T follicular helper cell (primary cell): ENCODE results near the gene ACRV1.
"Not testable (repeated sequence)": the region's sequence is repeated elsewhere in the genome, so short reads cannot be mapped to it uniquely, and the experiment has no call there.

Experiments used
- DNase-seq: peaks from one replicate; pipeline ENCODE4 v3.0.0-alpha.2; 2020; ENCODE audit warnings: low read depth
- total RNA-seq, 2 experiments: gene quantifications; one replicate each; lab custom pipeline; 2026; lab: John Stamatoyannopoulos, UW

ACRV1 gene, protein sequence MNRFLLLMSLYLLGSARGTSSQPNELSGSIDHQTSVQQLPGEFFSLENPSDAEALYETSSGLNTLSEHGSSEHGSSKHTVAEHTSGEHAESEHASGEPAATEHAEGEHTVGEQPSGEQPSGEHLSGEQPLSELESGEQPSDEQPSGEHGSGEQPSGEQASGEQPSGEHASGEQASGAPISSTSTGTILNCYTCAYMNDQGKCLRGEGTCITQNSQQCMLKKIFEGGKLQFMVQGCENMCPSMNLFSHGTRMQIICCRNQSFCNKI
- total RNA-seq, result 0 to 0.06 reads per million in 2 experiments

DNA sequence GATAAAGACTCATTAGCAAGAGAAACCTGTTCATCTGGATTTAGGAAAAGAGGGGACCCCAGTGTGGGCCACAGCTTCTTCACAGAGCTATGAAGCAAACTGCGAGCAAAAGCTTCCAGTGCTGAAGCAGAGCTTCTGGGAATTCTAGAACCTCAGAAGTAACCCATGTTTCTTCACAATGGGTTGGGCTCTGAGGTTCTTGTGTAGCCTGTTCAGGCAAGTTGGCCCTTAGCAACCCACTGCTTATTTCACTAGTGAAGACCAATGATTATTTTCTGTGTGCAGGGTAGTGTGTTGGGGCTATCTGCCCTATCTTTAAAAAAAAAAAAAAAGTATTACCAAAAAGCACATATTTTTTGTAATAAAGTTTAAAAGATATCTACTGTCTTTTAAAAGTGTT lies at the start of gene ACRV1:
ACRV1 (minus strand) TSS at position 101 of the 400 bp plus-strand sequence; CDS start at position 34, 67 bp downstream.
- no peak for DNase-seq

DNA sequence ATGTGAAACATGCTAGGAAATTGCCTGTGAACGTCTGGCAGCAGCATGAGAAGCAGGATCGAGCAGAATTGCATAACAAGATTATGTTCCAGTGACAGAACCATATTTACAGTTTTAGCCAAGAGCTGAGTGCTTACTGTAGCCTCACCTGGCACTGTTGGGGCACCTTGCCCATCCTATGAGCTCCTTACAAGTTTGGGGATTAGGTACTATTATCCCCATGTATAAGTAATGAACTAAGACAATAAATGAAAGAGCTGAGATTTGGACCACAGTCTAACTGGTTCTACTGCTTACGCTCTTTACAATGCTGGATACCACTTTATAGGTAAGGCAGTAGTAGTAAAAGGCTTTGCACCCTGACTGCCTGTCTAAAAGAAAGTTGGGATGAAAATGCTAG lies 48.3 kb upstream of the ACRV1 start:
- DNase-seq, result no peak

DNA sequence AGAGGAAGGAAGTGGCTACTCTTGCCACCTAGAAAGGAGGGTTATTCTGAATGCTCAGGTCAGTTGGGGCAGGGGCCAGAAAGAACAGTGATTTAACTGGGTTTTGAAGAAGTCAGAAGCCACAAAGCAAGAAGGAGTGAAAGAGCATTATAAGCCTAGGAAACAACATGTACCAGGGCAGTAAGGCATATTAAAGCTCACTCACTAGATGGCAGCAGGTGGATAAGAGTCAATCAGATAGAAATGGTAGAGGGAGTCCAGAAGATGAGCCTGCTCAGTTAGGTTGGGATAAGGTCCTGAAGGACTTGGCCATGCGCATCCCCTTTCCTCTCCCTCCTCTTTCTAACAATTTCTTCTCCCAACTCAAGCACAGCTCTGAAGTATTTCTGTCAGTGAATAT lies 43.5 kb upstream of the ACRV1 start:
- no peak for DNase-seq

DNA sequence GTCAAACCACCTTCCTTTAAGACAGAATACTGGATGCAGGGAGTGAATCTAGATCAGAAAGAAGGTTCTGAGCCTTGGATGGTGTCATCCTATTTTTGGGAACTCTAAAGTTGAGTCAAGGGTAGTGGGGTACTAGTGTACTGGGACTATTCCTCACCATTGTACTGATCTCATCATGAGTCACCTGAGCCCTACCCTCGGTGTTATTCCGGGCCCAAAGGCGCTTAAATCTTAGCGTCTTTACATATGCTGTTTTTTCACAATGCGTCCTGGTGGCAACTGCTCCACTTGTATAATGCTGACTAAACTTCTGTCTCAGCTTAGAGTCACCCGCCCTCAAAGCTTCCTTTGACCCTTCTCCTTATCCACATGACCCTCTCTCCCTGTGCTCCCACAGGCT lies 40.1 kb upstream of the ACRV1 start:
- no peak for DNase-seq

DNA sequence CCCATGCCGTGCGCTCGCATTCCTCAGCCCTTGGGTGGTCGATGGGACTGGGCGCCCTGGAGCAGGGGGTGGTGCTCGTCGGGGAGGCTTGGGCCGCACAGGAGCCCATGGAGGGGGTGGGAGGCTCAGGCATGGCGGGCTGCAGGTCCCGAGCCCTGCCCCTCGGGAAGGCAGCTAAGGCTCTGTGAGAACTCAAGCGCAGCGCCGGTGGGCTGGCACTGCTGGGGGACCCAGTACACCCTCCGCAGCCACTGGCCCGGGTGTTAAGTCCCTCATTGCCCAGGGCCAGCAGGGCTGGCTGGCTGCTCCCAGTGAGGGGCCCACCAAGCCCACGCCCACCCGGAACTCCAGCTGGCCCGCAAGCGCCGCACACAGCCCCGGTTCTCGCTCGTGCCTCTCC lies 24.0 kb upstream of the ACRV1 start:
- DNase-seq, result not testable (repeated sequence)

DNA sequence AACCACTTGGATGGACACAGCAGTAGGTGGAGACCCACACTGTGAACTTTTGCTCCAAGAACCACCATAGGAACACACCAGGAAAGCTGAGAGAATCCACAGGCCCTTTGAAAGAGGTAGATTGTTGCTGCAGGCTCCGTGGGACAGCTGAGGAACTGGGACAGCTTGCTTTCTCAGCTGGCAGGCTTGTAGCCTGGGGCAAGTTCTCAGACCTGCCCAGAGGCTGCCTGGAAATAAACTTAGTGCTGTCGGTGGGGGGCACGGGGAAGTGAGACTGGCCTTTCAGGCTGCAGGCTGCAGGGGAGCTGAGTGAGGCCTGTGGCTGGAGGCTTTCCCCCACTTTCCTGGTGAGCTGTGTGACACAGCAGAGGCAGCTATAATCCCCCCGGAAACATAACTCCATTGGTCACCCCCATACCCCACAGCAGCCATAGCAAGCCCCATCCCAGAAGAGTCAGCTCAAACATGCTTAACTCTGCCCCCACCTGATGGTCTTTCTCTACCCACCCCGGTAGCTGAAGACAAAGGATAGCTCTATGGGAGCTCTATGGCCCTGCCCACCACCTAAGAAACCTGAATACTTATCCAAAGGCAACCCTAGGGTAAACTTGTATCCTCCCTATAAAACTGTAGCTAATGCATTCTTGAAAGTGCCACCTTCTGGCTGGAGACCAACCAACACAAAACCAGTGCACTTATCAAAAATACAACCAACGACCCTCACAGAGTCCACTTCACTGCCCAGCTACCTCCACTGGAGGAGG lies 21.4 kb upstream of the ACRV1 start:
- DNase-seq, result no peak

DNA sequence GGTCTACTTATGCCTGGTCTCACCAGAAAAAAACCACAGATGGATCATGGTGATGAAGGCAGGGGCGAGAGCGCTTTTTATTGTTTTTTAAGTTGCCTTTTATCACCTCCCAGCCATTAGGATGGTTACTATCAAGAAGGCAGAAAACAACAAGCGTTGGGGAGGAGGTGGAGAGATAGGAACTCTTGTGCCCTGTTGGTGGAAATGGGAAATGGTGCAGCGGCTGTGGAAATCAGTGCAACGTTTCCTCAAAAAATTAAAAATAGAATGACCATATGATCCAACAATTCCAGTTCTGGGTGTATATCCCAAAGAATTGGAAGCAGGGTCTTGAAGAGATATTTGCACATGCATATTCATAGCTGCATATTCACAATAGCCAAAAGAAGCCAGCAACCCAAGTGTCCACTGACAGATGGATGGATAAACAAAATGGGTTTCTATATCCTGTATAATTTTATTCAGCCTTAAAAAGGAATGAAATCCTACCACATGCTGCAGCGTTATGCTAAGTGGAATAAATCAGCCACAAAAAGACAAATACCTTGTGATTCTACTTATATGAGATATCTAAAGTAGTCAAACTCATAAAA lies 20.5 kb upstream of the ACRV1 start:
- DNase-seq, result no peak

DNA sequence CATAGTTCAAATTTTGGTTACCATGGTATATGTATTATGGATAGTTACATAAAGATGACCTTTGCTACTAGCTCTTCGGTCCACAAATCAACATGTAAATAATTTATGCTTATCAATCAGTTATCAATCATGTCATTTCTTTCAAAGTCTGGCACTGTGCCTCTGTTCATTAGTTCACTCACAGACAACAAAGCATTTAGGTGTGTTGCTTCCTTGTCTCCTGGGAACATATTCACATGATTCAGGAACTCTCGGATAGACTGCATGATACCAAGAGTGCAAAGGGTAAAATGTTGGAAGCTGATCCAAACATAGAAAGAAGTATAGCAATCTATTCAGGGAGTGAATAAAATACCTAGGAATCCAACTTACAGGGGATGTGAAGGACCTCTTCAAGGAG lies 14.3 kb upstream of the ACRV1 start:
- no peak for DNase-seq

DNA sequence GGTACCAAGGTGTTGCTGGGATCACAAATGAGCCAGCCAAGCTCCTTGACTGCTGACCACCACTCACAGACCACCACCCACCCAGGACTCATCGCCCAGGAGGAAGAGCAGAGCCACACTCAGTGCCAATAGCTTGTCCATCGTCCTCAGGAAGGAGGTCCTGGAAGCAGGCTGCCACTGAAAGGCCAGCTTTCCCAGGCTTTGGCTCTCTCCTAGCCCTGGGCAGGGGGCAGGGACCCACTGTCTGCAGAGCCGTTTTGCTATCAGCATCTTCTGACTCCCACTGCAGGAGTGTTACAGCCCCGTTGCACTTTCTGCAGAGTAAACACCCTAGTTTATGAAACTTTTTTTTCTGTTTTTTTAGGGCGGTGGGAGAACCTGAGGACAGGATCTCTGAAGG lies 12.2 kb upstream of the ACRV1 start:
- DNase-seq, result no peak

DNA sequence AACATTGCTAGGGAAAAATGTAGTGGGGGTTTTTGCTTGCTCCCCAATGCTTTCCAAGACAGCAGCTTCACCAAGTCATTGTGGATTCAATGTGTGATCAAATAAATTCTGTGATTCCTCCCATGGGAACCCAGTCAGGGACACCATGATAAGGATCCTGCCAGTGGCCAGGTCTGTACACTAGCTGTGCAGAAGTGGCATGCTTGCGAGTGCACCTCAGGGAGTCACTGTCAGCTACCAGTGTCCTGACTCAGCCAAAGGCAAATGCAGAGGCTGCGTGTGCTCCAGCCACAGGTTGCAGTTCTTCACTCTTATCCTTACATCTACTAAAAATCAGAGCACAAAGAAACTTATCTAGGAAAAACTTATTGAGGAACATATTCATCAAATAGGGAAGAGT lies 9.4 kb upstream of the ACRV1 start:
- DNase-seq, result no peak

DNA sequence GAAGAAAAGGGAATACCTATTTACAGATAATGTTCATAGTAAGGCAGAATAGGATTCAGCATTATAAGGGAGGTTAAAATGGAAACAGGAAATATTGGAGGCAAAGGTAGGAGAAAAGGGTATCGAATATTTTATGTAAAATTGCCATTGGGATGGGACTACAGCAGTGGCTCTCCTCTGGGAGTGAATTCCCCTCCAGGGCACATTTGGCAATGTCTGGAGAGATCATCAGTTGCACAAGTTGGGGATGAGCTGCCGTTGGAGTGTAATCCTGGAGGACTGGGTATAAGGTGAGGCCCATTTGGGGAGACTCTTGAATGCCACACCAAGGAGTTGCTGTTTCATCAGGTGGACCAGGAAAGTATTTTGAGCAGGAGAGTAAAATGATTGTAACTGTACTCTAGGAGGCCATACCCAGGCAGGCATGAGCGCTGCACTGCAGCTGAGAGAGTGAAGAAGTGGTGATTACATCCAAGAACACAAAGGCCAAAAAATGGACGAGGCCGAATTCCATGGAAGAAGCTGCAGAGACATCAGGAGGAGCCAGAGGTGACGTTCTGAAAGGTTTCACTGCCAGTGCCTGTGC lies 8.7 kb upstream of the ACRV1 start:
- no peak for DNase-seq

DNA sequence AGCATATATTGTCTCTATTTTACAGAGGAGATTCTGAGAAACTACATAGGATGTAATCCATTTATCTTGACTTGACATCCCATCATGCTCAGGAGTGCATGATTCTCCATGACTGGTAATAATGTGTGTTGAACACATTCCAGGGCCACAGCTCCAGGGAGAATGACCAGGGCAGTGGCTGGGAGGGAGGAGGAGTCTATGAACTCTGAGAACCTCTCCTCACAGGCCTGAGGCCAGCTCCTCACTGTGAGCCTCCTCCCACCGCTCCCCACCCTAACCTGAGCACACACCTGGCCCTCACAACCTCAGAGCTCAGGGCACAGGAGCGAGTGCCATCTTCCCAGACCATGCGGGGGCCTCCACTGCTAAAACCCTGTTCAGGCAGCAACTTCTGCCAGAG lies 8.0 kb upstream of the ACRV1 start:
- DNase-seq, result no peak

DNA sequence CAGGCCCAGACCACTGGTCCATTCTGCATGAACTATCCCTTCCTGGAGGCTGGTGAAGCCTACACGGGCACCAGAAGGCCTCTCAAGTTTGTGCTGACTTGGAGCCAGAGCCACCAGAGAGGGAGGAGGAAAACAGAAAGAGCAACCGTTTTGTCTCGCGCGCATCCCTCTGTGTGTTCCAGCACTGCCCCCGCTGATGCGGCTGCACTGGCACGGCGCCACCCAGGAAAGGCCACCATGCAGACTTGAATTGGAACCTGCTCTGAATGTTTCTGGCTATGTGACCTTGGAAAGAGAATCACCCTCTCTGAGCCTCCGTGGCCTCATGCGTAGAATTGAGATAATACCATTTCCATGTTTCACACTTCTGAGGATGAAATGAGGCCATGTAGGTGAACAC lies 7.4 kb upstream of the ACRV1 start:
- DNase-seq, result no peak

DNA sequence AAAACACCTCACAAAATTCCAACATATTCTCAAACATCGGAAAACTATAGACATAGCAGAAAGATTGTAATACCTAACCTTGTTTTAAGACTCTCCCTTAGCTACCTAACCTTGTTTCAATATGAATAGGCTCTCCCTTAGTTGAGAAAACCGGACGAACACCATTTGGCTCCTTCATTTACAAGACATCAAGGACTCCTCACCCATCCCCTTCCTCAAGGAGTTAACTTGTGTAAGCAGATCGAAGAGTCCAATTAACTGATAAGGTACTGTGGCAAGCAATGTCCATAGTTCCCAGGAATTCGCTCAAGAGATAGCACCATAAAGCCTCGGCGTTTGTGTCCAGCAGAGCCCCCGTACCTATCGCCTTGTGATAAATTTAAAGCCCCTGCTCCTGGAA lies 4.6 kb upstream of the ACRV1 start:
- no peak for DNase-seq

DNA sequence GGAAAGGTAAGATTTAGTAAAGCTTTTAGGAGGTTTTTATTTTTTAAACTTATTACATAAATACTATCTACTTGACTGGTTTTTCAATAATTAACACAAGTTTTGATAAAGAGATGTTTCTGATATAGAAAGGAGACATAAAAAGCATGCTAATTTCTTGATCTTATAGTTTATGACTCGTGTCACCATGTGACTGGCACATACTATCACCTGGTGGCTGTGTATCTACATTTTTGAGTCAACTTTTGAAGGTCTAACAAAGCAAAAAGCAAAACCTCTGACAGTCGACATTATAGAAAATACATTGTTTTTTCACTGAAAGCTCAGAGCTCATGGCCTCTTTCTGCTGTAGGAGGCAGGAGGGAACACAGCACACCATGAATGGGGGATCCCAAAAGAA lies 810 bp downstream of the ACRV1 start:
- no peak for DNase-seq

DNA sequence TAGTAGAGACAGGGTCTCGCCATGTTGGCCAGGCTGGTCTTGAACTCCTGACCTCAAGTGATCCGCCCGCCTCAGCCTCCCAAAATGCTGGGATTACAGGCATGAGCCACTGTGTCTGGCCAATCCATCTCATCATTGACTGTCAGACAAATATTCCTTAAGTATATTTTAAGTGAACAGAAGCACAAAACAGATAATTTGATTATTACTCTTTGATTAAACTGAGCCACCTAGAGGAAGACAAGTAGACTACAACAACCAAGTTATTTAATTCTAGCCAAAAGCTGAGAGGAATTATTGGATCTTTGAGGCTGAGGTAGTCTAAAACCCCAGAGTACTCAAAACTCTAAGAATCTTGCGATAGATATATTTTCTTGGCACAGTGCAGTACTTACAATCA lies 1.2 kb downstream of the ACRV1 start:
- DNase-seq, result no peak

DNA sequence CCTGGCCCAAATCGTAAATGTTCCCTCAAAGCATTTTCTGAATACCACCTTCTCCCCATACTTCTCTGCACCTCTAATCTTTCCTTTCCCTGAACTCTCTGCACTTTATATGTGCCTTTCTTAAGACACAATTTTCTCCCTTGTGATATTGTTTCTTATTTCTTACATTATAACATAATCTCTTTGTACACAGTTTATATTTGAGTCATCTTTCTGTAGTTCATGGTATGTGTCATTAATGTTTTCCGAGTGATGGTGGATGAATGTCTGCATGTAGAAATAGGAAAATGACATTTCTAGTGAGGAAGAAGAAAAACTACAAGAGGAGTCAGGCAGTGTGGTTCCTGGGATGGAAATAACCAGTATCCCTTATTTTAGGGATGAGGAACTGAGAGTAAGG lies 5.5 kb downstream of the ACRV1 start:
- no peak for DNase-seq

DNA sequence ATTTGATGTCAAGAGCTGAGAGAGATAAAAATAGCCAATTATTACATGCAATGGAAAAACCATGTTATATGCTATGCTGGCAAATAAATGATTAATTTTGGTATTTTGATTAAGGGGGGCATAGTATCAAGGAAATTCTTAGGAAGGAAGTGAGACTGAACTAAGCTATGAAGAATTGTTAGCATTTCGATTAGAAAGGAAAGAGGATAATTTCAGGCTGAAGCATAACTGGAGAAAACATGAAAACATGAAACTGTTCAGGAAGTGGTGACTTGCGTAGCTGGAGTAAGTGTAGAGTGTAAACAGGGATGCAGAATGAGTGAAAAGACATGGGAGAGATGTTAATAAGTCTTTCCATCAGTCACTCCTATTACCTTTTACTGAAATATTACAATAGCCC lies 6.4 kb downstream of the ACRV1 start:
- no peak for DNase-seq

DNA sequence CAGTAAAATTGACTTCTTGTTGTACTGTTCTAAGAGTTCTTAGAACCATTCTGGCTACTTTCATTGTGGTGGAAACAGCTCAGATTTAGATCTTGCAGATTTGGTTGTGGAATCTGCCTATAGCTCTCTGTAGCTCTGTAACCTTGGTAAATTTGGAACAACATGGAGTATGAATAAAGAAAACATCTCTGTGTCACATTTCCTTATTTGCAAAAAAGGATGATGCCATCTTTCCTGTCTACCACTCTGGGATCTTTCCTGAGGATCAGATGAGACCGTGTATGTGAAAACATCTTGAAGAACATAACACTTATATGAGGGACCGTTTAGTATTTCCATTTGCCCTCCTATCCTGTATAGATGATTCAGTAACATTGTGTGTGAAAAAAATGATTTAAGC lies 9.1 kb downstream of the ACRV1 start:
- DNase-seq, result no peak

DNA sequence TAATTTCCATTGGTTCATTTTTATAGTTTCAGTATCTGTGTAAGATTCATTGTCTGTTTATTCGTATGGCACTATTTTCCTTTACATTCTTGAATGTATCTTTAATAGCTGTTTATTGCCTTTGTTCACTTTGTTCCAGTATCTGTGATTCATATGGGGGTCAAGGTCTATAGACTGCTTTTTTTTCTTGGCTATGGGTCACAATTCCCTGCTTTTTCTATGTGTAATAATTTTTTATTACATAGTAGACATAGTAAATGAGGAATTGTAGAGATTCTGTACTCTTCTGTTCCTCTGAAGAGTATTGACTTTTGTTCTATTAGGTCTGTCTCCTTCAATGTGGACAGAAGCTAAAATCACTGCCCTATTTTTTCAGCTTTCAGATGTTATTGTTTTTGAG lies 10.5 kb downstream of the ACRV1 start:
- DNase-seq, result no peak

DNA sequence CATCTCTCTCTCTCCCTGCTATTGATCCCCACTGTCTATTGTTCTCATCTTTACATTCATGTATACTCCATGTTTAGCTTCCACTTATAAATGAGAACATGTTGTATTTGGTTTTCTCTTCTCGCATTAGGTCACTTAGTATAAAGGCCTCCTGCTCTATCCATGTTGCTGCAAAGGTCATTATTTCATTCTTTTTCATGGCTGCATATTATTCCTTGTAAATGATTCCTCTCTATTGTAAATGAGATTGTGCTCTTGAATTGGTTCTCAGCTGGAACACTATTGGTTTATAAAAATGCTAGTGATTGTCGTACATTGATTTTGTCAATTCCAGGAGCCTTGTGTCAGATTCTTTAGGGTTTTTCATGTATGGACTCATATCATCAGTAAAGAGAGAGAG lies 13.5 kb downstream of the ACRV1 start:
- no peak for DNase-seq

DNA sequence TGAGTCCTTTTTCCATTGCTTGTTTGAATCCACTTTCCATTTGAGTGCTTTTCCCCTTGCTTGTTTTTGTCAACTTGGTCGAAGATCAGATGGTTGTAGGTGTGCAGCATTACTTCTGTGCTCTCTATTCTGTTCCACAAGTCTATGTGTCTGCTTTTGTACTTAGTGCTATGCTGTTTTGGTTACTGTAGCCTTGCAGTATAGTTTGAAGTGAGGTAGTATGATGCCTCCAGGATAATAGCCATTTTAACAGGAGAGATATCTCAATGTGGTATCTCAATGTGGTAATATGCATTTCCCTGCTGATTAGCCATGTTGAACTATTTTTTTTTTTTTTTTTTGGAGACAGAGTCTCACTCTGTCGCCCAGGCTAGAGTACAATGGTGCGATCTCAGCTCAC lies 16.7 kb downstream of the ACRV1 start:
- DNase-seq, result no peak

DNA sequence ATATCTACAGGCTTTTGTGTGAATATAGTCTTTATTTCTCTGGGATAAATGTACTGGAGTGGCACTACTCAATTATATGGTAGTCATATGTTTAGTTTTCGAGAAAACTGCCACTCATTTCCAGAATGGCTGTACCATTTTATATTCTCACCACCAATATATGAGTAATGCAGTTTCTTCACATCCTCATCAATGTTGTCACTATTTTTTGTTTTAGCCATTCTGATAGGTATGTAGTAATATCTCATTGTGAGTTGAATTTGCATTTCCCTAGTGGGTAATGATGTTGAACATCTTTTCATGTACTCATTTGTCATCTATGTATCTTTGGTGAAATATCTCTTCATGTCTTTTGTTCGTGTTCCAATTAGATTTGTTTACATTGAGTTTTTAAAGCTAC lies 18.0 kb downstream of the ACRV1 start:
- DNase-seq, result no peak
